ENCODE data around the gene SGK1. TPM values are rescaled to one million over a fixed set of nuclear protein-coding genes. Genes with fewer than 3 reads are reported as not detected.

SGK1 gene
- 100 to 1,000 TPM in 2 of 5 experiments, 10 to 100 TPM in 3; 16.4 to 443 (median 32.4) TPM for total RNA-seq
- 1 to 10 TPM; 6.9 to 8.0 TPM for polyA plus RNA-seq
- total RNA-seq = 365 reads per million, percentile 97 among the genes with 10 or more reads in this experiment

DNA sequence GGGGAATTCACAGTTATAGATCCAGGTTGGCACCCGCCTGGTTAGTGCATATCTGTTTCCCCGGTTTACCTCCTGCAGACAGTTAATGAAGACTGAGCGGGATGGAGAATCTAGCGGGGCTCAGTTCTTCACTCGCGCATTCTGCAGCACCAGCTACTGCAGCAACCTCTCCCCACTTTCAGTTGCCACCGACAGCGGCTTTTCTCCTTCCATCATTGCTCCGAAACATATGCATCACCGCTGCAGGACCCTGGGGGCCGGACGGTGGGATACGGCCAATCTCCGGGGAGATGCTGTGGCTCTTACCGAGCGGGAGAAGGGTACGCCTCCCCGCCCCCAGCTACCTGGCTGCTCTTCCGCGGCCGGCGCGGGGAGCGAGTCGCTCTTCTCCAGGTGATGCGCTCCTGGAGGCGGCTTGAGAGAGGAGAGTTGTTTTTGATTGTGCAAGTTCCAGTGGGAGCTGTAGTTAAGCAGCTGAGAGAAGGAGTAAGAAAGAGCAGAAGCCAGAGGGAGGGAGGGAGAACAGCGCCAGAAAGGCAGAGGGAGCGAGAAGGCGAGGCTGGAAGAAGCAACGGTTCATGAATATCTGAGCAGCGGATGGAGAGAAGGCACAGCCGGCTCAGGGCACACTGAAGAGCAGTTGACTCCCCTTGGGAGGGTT, at the start of gene SGK1:
Gene SGK1, minus strand, starts transcription at position 642 of the 661 bp plus-strand sequence. CDS start 652 bp downstream, outside the sequence.
- Mint-ChIP-seq H3K36me3 (peaks cover 0 to 15% (median 0%) of the 10 kb centered on the region in 5 donors), H3K27me3 (peaks cover 0 to 56% (median 21%) of the 10 kb centered on the region in 5 donors), H3K4me3 (peak within 1 kb of the TSS; percentile 85 to 99 (median 91)), H3K9me3 (peaks cover 0 to 7% (median 0%) of the 10 kb centered on the region in 11 donors), H3K4me1 (peaks cover 2 to 47% (median 29%) of the 10 kb centered on the region in 7 donors), H3K27ac (peak within 1 kb of the TSS in 6 of 9 donors; percentile 50 to 84 (median 77))
- CTCF ChIA-PET = interaction anchor here (0.6 to 1.5 kb wide), 4 partner anchors 37 to 323 kb away, joined by 3 to 8 read pairs (median 4); no protein-coding TSS in a partner anchor
- intact Hi-C loops (cut with micrococcal nuclease) = loop anchor here (1.0 to 10.0 kb wide), 6 partner anchors 29 to 327 kb away; no protein-coding TSS in a partner anchor
- Histone ChIP-seq H3K36me3 (ENCODE audit: control insufficient read depth in 2 of 3, insufficient read depth in 3 of 3, low read length in 3 of 3) (no peaks in the 10 kb centered on the region), H3K9me3 (ENCODE audit: control insufficient read depth in 2 of 3, low read length in 3 of 3) (no peaks in the 10 kb centered on the region), H3K4me1 (ENCODE audit: control insufficient read depth in 2 of 2, insufficient read depth in 2 of 2, low read length in 2 of 2) (peaks cover 0 to 6% of the 10 kb centered on the region in 2 donors), H3K27me3 (ENCODE audit: control insufficient read depth in 2 of 2, insufficient read depth in 2 of 2, low read length in 2 of 2) (no peaks in the 10 kb centered on the region), H3K27ac (ENCODE audit: low read depth, low read length) (peak within 1 kb of the TSS; percentile 37), H3K4me3 (ENCODE audit: low read length) (peak within 1 kb of the TSS; percentile 68)
- ATAC-seq (peak; percentile 77), DNase-seq (peak; percentile 6 to 40 (median 32))
- POLR2A ChIA-PET = interaction anchor here (0.6 to 1.8 kb wide), 6 partner anchors 11 to 143 kb away, joined by 3 to 7 read pairs (median 4); no protein-coding TSS in a partner anchor

DNA sequence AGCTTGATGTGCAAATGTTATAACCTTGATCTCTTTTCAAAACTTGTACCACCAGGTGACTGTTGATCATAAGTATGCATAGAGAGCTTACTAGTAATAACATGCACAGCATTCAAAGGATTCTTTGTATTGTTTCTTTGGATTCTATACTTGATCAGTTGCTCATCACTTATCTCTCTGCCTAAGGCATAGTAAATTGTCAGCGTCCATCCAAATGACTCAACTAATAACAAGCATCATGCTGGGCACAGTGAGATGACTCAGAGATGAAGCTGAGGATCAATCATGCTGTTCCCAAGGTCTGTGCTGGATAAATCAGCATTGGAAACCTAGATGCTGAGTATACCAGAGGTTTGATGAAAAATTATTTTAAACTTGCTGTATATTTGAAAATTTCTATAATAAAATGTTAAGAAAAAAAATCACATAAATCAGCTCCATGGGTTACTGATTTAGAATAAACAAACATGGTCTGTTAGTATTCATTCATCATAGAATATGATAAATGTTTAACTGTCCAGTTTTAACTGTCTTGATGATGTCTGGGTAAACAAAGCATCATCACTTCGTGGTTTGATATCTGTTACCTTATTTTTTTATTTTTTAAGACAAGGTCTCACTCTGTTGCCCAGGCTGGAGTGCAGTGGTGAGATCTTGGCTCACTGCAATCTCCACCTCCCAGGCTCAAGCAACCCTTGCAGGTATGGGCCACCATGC, 45.6 kb upstream of the SGK1 start:
- Mint-ChIP-seq H3K9me3 (peaks cover 0 to 4% (median 0%) of the 10 kb centered on the region in 11 donors), H3K27me3 (no peaks in the 10 kb centered on the region), H3K27ac (no peak overlapping the region), H3K36me3 (peaks cover 0 to 5% (median 0%) of the 10 kb centered on the region in 5 donors), H3K4me1 (peaks cover 0 to 9% (median 4%) of the 10 kb centered on the region in 7 donors), H3K4me3 (no peak overlapping the region)
- intact Hi-C loops (cut with micrococcal nuclease) = no loop called here
- no peaks in the 10 kb centered on the region for H3K9me3 ChIP-seq (ENCODE audit: control insufficient read depth in 2 of 3, low read length in 3 of 3)
- CTCF ChIA-PET = no interaction called here
- H3K4me1 ChIP-seq (ENCODE audit: control insufficient read depth in 2 of 2, insufficient read depth in 2 of 2, low read length in 2 of 2) = no peaks in the 10 kb centered on the region
- no peak for DNase-seq
- H3K27me3 ChIP-seq (ENCODE audit: control insufficient read depth in 2 of 2, insufficient read depth in 2 of 2, low read length in 2 of 2) = no peaks in the 10 kb centered on the region
- no peak for ATAC-seq
- no peaks in the 10 kb centered on the region for H3K36me3 ChIP-seq (ENCODE audit: control insufficient read depth in 2 of 3, insufficient read depth in 3 of 3, low read length in 3 of 3)
- POLR2A ChIA-PET = no interaction called here
- H3K4me3 ChIP-seq (ENCODE audit: low read length) = no peak overlapping the region
- no peak overlapping the region for H3K27ac ChIP-seq (ENCODE audit: low read depth, low read length)

GRCh38 chr6:134361011-134361410, 43.1 kb upstream of the SGK1 start:
- no peaks in the 10 kb centered on the region for H3K36me3 ChIP-seq (ENCODE audit: control insufficient read depth in 2 of 3, insufficient read depth in 3 of 3, low read length in 3 of 3)
- intact Hi-C loops (cut with micrococcal nuclease) = no loop called here
- H3K27me3 ChIP-seq (ENCODE audit: control insufficient read depth in 2 of 2, insufficient read depth in 2 of 2, low read length in 2 of 2) = no peaks in the 10 kb centered on the region
- Mint-ChIP-seq H3K4me1 (peaks cover 0 to 7% (median 4%) of the 10 kb centered on the region in 7 donors), H3K9me3 (peaks cover 0 to 15% (median 8%) of the 10 kb centered on the region in 11 donors), H3K27me3 (no peaks in the 10 kb centered on the region), H3K27ac (no peak overlapping the region), H3K36me3 (peaks cover 0 to 13% (median 4%) of the 10 kb centered on the region in 5 donors), H3K4me3 (no peak overlapping the region)
- H3K4me1 ChIP-seq (ENCODE audit: control insufficient read depth in 2 of 2, insufficient read depth in 2 of 2, low read length in 2 of 2) = no peaks in the 10 kb centered on the region
- ChIA-PET CTCF (no interaction called here), POLR2A (no interaction called here)
- DNase-seq (no peak), ATAC-seq (no peak)
- no peak overlapping the region for H3K4me3 ChIP-seq (ENCODE audit: low read length)
- H3K9me3 ChIP-seq (ENCODE audit: control insufficient read depth in 2 of 3, low read length in 3 of 3) = no peaks in the 10 kb centered on the region
- no peak overlapping the region for H3K27ac ChIP-seq (ENCODE audit: low read depth, low read length)

DNA sequence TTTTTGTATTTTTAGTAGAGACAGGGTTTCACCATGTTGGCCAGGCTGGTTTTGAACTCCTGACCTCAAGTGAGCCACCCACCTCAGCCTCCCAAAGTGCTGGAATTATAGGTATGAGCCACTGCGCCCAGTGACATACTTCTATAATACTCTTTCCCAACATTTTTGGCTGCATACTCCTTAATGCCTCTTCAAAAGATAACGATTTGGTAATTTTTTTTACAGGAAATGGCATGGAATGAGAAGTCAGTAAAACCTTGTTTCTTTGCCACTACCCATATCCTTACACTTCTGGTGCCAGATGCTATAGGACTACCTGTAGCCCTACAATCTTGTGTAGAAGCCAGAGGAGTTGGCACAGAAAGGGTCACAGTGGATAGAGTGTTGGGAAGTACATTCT, 41.4 kb upstream of the SGK1 start:
- no peaks in the 10 kb centered on the region for H3K27me3 Mint-ChIP-seq
- POLR2A ChIA-PET = no interaction called here
- H3K27ac Mint-ChIP-seq = no peak overlapping the region
- H3K4me3 ChIP-seq (ENCODE audit: low read length) = no peak overlapping the region
- CTCF ChIA-PET = no interaction called here
- intact Hi-C loops (cut with micrococcal nuclease) = no loop called here
- no peaks in the 10 kb centered on the region for H3K36me3 ChIP-seq (ENCODE audit: control insufficient read depth in 2 of 3, insufficient read depth in 3 of 3, low read length in 3 of 3)
- DNase-seq (no peak), ATAC-seq (no peak)
- H3K27me3 ChIP-seq (ENCODE audit: control insufficient read depth in 2 of 2, insufficient read depth in 2 of 2, low read length in 2 of 2) = no peaks in the 10 kb centered on the region
- no peaks in the 10 kb centered on the region for H3K9me3 ChIP-seq (ENCODE audit: control insufficient read depth in 2 of 3, low read length in 3 of 3)
- H3K36me3 Mint-ChIP-seq = peaks cover 0 to 14% (median 9%) of the 10 kb centered on the region in 5 donors
- H3K9me3 Mint-ChIP-seq = peaks cover 0 to 30% (median 13%) of the 10 kb centered on the region in 11 donors
- no peak overlapping the region for H3K4me3 Mint-ChIP-seq
- H3K4me1 ChIP-seq (ENCODE audit: control insufficient read depth in 2 of 2, insufficient read depth in 2 of 2, low read length in 2 of 2) = no peaks in the 10 kb centered on the region
- peaks cover 0 to 10% (median 0%) of the 10 kb centered on the region in 7 donors for H3K4me1 Mint-ChIP-seq
- no peak overlapping the region for H3K27ac ChIP-seq (ENCODE audit: low read depth, low read length)

DNA sequence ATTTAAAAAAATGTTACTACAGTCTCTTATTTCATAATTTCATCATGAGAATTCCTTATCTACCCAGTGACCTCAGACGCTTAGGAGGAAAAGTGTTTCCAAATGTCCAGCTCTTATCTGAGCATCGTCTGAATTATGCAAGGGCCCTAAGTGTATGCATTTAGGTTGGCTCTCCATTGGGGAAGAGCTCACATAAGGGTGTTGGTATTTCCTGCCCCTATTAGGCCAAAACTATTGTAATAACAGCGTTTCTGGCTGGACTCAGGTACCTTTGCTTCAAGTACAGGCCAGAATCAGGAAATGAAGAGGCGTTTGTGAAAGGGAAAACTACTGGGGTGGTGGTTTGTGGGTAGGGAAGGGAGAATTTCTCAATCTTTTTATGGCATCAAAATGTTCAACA, 40.4 kb upstream of the SGK1 start:
- H3K9me3 Mint-ChIP-seq = peaks cover 0 to 30% (median 13%) of the 10 kb centered on the region in 11 donors
- no peak for ATAC-seq
- no peak overlapping the region for H3K27ac ChIP-seq (ENCODE audit: low read depth, low read length)

GRCh38 chr6:134357022-134357487, 39.1 kb upstream of the SGK1 start:
- H3K27me3 Mint-ChIP-seq = no peaks in the 10 kb centered on the region
- no peak overlapping the region for H3K27ac ChIP-seq (ENCODE audit: low read depth, low read length)
- POLR2A ChIA-PET = no interaction called here
- H3K4me1 ChIP-seq (ENCODE audit: control insufficient read depth in 2 of 2, insufficient read depth in 2 of 2, low read length in 2 of 2) = peaks cover 0 to 5% of the 10 kb centered on the region in 2 donors
- H3K4me3 ChIP-seq (ENCODE audit: low read length) = no peak overlapping the region
- no peak for ATAC-seq
- peaks cover 0 to 18% (median 9%) of the 10 kb centered on the region in 5 donors for H3K36me3 Mint-ChIP-seq
- H3K27ac Mint-ChIP-seq = no peak overlapping the region
- peaks cover 9 to 29% (median 18%) of the 10 kb centered on the region in 7 donors for H3K4me1 Mint-ChIP-seq
- peaks cover 0 to 30% (median 12%) of the 10 kb centered on the region in 11 donors for H3K9me3 Mint-ChIP-seq
- CTCF ChIA-PET = no interaction called here
- intact Hi-C loops (cut with micrococcal nuclease) = no loop called here
- H3K4me3 Mint-ChIP-seq = no peak overlapping the region
- H3K9me3 ChIP-seq (ENCODE audit: control insufficient read depth in 2 of 3, low read length in 3 of 3) = no peaks in the 10 kb centered on the region
- no peaks in the 10 kb centered on the region for H3K36me3 ChIP-seq (ENCODE audit: control insufficient read depth in 2 of 3, insufficient read depth in 3 of 3, low read length in 3 of 3)
- no peaks in the 10 kb centered on the region for H3K27me3 ChIP-seq (ENCODE audit: control insufficient read depth in 2 of 2, insufficient read depth in 2 of 2, low read length in 2 of 2)
- DNase-seq = no peak

More for the DNA sequence above, 40.4 kb upstream of the SGK1 start:
- H3K4me3 Mint-ChIP-seq = no peak overlapping the region
- no peak for DNase-seq
- H3K9me3 ChIP-seq (ENCODE audit: control insufficient read depth in 2 of 3, low read length in 3 of 3) = no peaks in the 10 kb centered on the region
- no peak overlapping the region for H3K4me3 ChIP-seq (ENCODE audit: low read length)
- H3K27me3 ChIP-seq (ENCODE audit: control insufficient read depth in 2 of 2, insufficient read depth in 2 of 2, low read length in 2 of 2) = no peaks in the 10 kb centered on the region
- H3K36me3 Mint-ChIP-seq = peaks cover 0 to 18% (median 9%) of the 10 kb centered on the region in 5 donors
- no peaks in the 10 kb centered on the region for H3K4me1 ChIP-seq (ENCODE audit: control insufficient read depth in 2 of 2, insufficient read depth in 2 of 2, low read length in 2 of 2)
- ChIA-PET CTCF (no interaction called here), POLR2A (no interaction called here)
- no peaks in the 10 kb centered on the region for H3K27me3 Mint-ChIP-seq
- no peaks in the 10 kb centered on the region for H3K36me3 ChIP-seq (ENCODE audit: control insufficient read depth in 2 of 3, insufficient read depth in 3 of 3, low read length in 3 of 3)
- intact Hi-C loops (cut with micrococcal nuclease) = no loop called here
- no peak overlapping the region for H3K27ac Mint-ChIP-seq
- peaks cover 5 to 16% (median 7%) of the 10 kb centered on the region in 7 donors for H3K4me1 Mint-ChIP-seq
